Measurements from ENCODE around the gene KMT2D.

The KMT2D gene

GRCh38 chr12:49060237-49061156, at the start of gene KMT2D:
KMT2D (minus strand) TSS chr12:49060794; CDS start chr12:49055324, 5,470 bp downstream.
- DNase-seq, result peak; percentile 73 to 96

GRCh38 chr12:49109641-49110463, 49.3 kb upstream of the KMT2D start:
- DNase-seq, result peak in 1 of 2 experiments; percentile 38

- no peak for DNase-seq
Observed at GRCh38 chr12:49108958-49109404, 48.4 kb upstream of the KMT2D start.

GRCh38 chr12:49105504-49106084, 45.0 kb upstream of the KMT2D start:
- no peak for DNase-seq

- DNase-seq, result no peak
Observed at GRCh38 chr12:49104822-49105221, 44.2 kb upstream of the KMT2D start.

- no peak for DNase-seq
Observed at GRCh38 chr12:49100380-49100779, 39.8 kb upstream of the KMT2D start.

GRCh38 chr12:49098703-49099102, 38.1 kb upstream of the KMT2D start:
- no peak for DNase-seq

- peak in 1 of 2 experiments; percentile 60 for DNase-seq
Observed at GRCh38 chr12:49098035-49098451, 37.4 kb upstream of the KMT2D start.

GRCh38 chr12:49097381-49097780, 36.8 kb upstream of the KMT2D start:
- no peak for DNase-seq

- no peak for DNase-seq
Observed at GRCh38 chr12:49094975-49095365, 34.4 kb upstream of the KMT2D start.

- peak in 1 of 2 experiments; percentile 46 for DNase-seq
Observed at GRCh38 chr12:49094160-49094974, 33.8 kb upstream of the KMT2D start, which contains the start of gene DHH. DHH (minus strand) TSS chr12:49094801; CDS start chr12:49094512, 289 bp downstream.

GRCh38 chr12:49093792-49094159, 33.2 kb upstream of the KMT2D start:
- DNase-seq, result peak in 1 of 2 experiments; percentile 33

GRCh38 chr12:49092816-49093406, 32.3 kb upstream of the KMT2D start:
- no peak for DNase-seq

- DNase-seq, result peak in 1 of 2 experiments; percentile 75
Observed at GRCh38 chr12:49092086-49092815, 31.7 kb upstream of the KMT2D start.

- no peak for DNase-seq
Observed at GRCh38 chr12:49091836-49092085, 31.2 kb upstream of the KMT2D start.

GRCh38 chr12:49091056-49091835, 30.7 kb upstream of the KMT2D start:
- DNase-seq, result no peak

GRCh38 chr12:49089821-49090773, 29.5 kb upstream of the KMT2D start:
- peak; percentile 16 to 67 for DNase-seq

GRCh38 chr12:49088932-49089330, 28.3 kb upstream of the KMT2D start:
- no peak for DNase-seq
